GM19025 (cell line): Measurements from ENCODE around the gene ITPR1.
A peak's percentile ranks its signal among the peaks of the same experiment; 100 is the strongest.

Experiments used
- ATAC-seq: cut with Tn5 transposase; IDR thresholded peaks from one replicate; pipeline ENCODE4 v1.9.1; 2021; ENCODE audit warnings: mild to moderate bottlenecking, low read depth, moderate library complexity; ENCODE audit not compliant: unreplicated experiment

ITPR1 gene

GRCh38 chr3:4476496-4476895, 16.7 kb upstream of the ITPR1 start:
- ATAC-seq = no peak

GRCh38 chr3:4478261-4478660, 14.9 kb upstream of the ITPR1 start:
- ATAC-seq = no peak

GRCh38 chr3:4491855-4492207, 1.3 kb upstream of the ITPR1 start:
- no peak for ATAC-seq

GRCh38 chr3:4492208-4493013, 737 bp upstream of the ITPR1 start:
- ATAC-seq = no peak

GRCh38 chr3:4493941-4494894, 1.1 kb downstream of the ITPR1 start:
- ATAC-seq = no peak

- ATAC-seq = no peak
Observed at GRCh38 chr3:4494895-4495264, 1.7 kb downstream of the ITPR1 start.

GRCh38 chr3:4495294-4496086, 2.3 kb downstream of the ITPR1 start:
- ATAC-seq = no peak

- ATAC-seq = no peak
Observed at GRCh38 chr3:4496087-4496452, 2.9 kb downstream of the ITPR1 start.

GRCh38 chr3:4497005-4497692, 4.0 kb downstream of the ITPR1 start:
- ATAC-seq = no peak

- no peak for ATAC-seq
Observed at GRCh38 chr3:4497843-4498324, 4.7 kb downstream of the ITPR1 start.

GRCh38 chr3:4498446-4498845, 5.3 kb downstream of the ITPR1 start:
- no peak for ATAC-seq

GRCh38 chr3:4501437-4501836, 8.3 kb downstream of the ITPR1 start:
- no peak for ATAC-seq

- no peak for ATAC-seq
Observed at GRCh38 chr3:4501927-4502326, 8.8 kb downstream of the ITPR1 start.

GRCh38 chr3:4503050-4503449, 9.9 kb downstream of the ITPR1 start:
- peak; percentile 36 for ATAC-seq

GRCh38 chr3:4504340-4505261, 11.5 kb downstream of the ITPR1 start:
- no peak for ATAC-seq

GRCh38 chr3:4505688-4506558, 12.8 kb downstream of the ITPR1 start:
- ATAC-seq = no peak

- ATAC-seq = no peak
Observed at GRCh38 chr3:4506559-4507023, 13.4 kb downstream of the ITPR1 start.

GRCh38 chr3:4507024-4507596, 14.0 kb downstream of the ITPR1 start:
- ATAC-seq = no peak
